ENCODE results near the gene SCTR.

- TF ChIP-seq CTCF (IDR thresholded peaks at IDR 0.05 in 8 of 11, conservative IDR thresholded peaks at IDR 0.05 in 3 of 11) (no peak), POLR2A (IDR thresholded peaks at IDR 0.05) (no peak)
These were observed 108.7 kb downstream of the SCTR start for GRCh38 chr2:119415630-119416029.
